K562 (cell line): ENCODE results near the gene STIL. TPM values are rescaled to one million over a fixed set of nuclear protein-coding genes. Genes with fewer than 3 reads are reported as not detected.

Experiments used
- ATAC-seq: fragments of 200-7000 bp; cut with Tn5 transposase; 3 replicates; pipeline ENCODE4 v1.9.1; 2020; ENCODE audit warnings: moderate library complexity
- BruUV-seq: library from RNA; stranded (reverse); fragments of 400-500 nt; replicated peaks from 2 replicates; lab custom pipeline; 2021; lab: Mats Ljungman, UMichigan
- CTCF ChIA-PET: fragments of 300-600 bp; formaldehyde crosslinking; extraction: SDS; loops from one replicate; lab custom pipeline; 2021; ENCODE audit warnings: low intra/inter-chr PET ratio; lab: Yijun Ruan, JAX
- POLR2A ChIA-PET: fragments of 300-600, 350-650 bp; sonication (Branson Sonifier 250); formaldehyde crosslinking; extraction: SDS; loops from one replicate; lab custom pipeline; 2021; ENCODE audit warnings: antibody characterized with exemption, inconsistent platforms; lab: Yijun Ruan, JAX
- DNase-seq, 4 experiments: peaks; one replicate each; pipeline versions ENCODE4 v3.0.0 to v3.0.0-alpha.2; 2011 to 2018; ENCODE audit warnings: low spot score in 3 of 4, mixed read lengths in 3 of 4; ENCODE audit errors: extremely low read depth in 1 of 4
- FAIRE-seq: peaks from 2 replicates; lab custom pipeline; 2011; peaks lifted over from hg19 to GRCh38; lab: Jason Lieb, UNC
- H2AFZ ChIP-seq: 2 replicates; pipeline ENCODE4 v1.6.0; 2011; ENCODE audit warnings: low read depth, low read length, control low read depth, inconsistent platforms
- H3K27ac ChIP-seq: fragments of 200-600 bp; 3 replicates; pipeline ENCODE4 v1.8.0; 2011; ENCODE audit warnings: low read depth, mild to moderate bottlenecking, control low read depth, inconsistent platforms, low read length, moderate library complexity, mixed read lengths; ENCODE audit errors: extremely low read depth
- H3K27me3 ChIP-seq, 2 experiments: fragments of 300-600 bp in 1 of 2; 2 replicates in 1 of 2; 3 replicates in 1 of 2; pipeline versions ENCODE4 v1.6.0 to v1.8.0; 2011; ENCODE audit warnings: inconsistent platforms in 2 of 2, low read length in 2 of 2, mild to moderate bottlenecking in 1 of 2, mixed read lengths in 1 of 2, moderate library complexity in 1 of 2; ENCODE audit not compliant: control insufficient read depth in 2 of 2, insufficient read depth in 2 of 2
- H3K36me3 ChIP-seq: fragments of 300-600 bp; 3 replicates; pipeline ENCODE4 v1.8.0; 2011; ENCODE audit warnings: mild to moderate bottlenecking, low read length, inconsistent platforms; ENCODE audit not compliant: control insufficient read depth, insufficient read depth
- H3K4me1 ChIP-seq, 2 experiments: fragments of 200-600 bp in 1 of 2; replicated peaks in 1 of 2; 2 replicates in 1 of 2; 3 replicates in 1 of 2; pipeline versions ENCODE4 v1.5.1 to v1.8.0; 2011; ENCODE audit warnings: inconsistent platforms in 2 of 2, low read length in 2 of 2, mild to moderate bottlenecking in 1 of 2, mixed read lengths in 1 of 2, moderate library complexity in 1 of 2; ENCODE audit not compliant: control insufficient read depth in 2 of 2, insufficient read depth in 2 of 2
- H3K4me2 ChIP-seq: 2 replicates; pipeline ENCODE4 v1.6.1; 2011; ENCODE audit warnings: low read length, control low read depth, inconsistent platforms, mixed read lengths; ENCODE audit not compliant: insufficient read depth
- H3K4me3 ChIP-seq: fragments of 200-600 bp; sonication (generic), shearing (Covaris generic); 2 replicates; pipeline ENCODE4 v1.5.1; 2016; ENCODE audit warnings: control low read depth, inconsistent platforms
- H3K79me2 ChIP-seq: fragments of 200-600 bp; 3 replicates; pipeline ENCODE4 v1.8.0; 2011; ENCODE audit warnings: low read length, inconsistent platforms; ENCODE audit not compliant: control insufficient read depth, insufficient read depth
- H3K9ac ChIP-seq, 2 experiments: 2 replicates each; pipeline versions ENCODE4 v1.6.0 to v1.6.1; 2011; ENCODE audit warnings: low read depth in 2 of 2, low read length in 2 of 2, control low read depth in 1 of 2, inconsistent platforms in 1 of 2, mild to moderate bottlenecking in 1 of 2, mixed read lengths in 1 of 2; ENCODE audit not compliant: insufficient read depth in 1 of 2
- H3K9me1 ChIP-seq: one replicate; pipeline ENCODE4 v1.6.0; 2011; ENCODE audit warnings: inconsistent platforms, mild to moderate bottlenecking, low read length, moderate library complexity; ENCODE audit not compliant: control insufficient read depth, insufficient read depth
- H3K9me3 ChIP-seq: replicated peaks from 2 replicates; pipeline ENCODE4 v1.5.1; 2011; ENCODE audit warnings: low read depth, low read length, inconsistent platforms; ENCODE audit not compliant: control insufficient read depth, insufficient read depth
- H4K20me1 ChIP-seq: replicated peaks from 2 replicates; pipeline ENCODE4 v1.6.1; 2011; ENCODE audit warnings: low read length, inconsistent platforms, mixed read lengths; ENCODE audit not compliant: control insufficient read depth, insufficient read depth
- CCNT2 ChIP-seq: IDR thresholded peaks from 2 replicates; pipeline ENCODE4 v1.6.1; 2011; ENCODE audit warnings: borderline replicate concordance, low read depth, mild to moderate bottlenecking, moderate library complexity, mixed read lengths, low read length; ENCODE audit not compliant: insufficient read length; ENCODE audit errors: extremely low read depth
- CSDE1 ChIP-seq, 2 experiments: fragments of 450-650 bp; IDR thresholded peaks; 2 replicates each; pipeline ENCODE4 v1.6.1; 2016; ENCODE audit warnings: mild to moderate bottlenecking in 1 of 2
- HIVEP1 ChIP-seq: fragments of 250-450 bp; sonication (Bioruptor Pico); IDR thresholded peaks from 2 replicates; pipeline ENCODE4 v1.4.0; 2020; ENCODE audit warnings: mild to moderate bottlenecking
- KLF1 ChIP-seq: fragments of 450-650 bp; IDR thresholded peaks from 2 replicates; pipeline ENCODE4 v1.6.1; 2016; ENCODE audit warnings: missing genetic modification characterization, missing compliant biosample characterization
- MCM7 ChIP-seq, 2 experiments: fragments of 450-650 bp; IDR thresholded peaks; 2 replicates each; pipeline ENCODE4 v1.6.1; 2016 to 2018
- NFIC ChIP-seq: fragments of 450-650 bp; IDR thresholded peaks from 2 replicates; pipeline ENCODE4 v1.6.1; 2017; ENCODE audit warnings: mild to moderate bottlenecking, inconsistent platforms
- POLR2AphosphoS2 ChIP-seq: IDR thresholded peaks from 2 replicates; pipeline ENCODE4 v1.6.1; 2012; ENCODE audit warnings: low read length, improper control_type of control experiment
- POLR2G ChIP-seq: fragments of 200-400 bp; formaldehyde crosslinking; IDR thresholded peaks from 2 replicates; pipeline ENCODE4 v1.6.1; 2017; ENCODE audit warnings: low read depth, mild to moderate bottlenecking, antibody characterized with exemption, low read length, moderate library complexity
- RBFOX2 ChIP-seq: fragments of 200-400 bp; formaldehyde crosslinking; IDR thresholded peaks from 2 replicates; pipeline ENCODE4 v1.6.1; 2017; ENCODE audit warnings: low read depth, mild to moderate bottlenecking, low read length, moderate library complexity
- SMARCB1 ChIP-seq: IDR thresholded peaks from 2 replicates; pipeline ENCODE4 v1.6.1; 2011; ENCODE audit warnings: improper control_type of control experiment, low read depth; ENCODE audit not compliant: insufficient read length
- SPI1 ChIP-seq: IDR thresholded peaks from 2 replicates; pipeline ENCODE4 v1.6.1; 2011; ENCODE audit warnings: low read depth, low read length, control low read depth, borderline replicate concordance
- ZNF395 ChIP-seq: fragments of 200-800 bp; sonication (Bioruptor generic); IDR thresholded peaks from 2 replicates; pipeline ENCODE4 v1.6.1; 2017; ENCODE audit warnings: missing genetic modification characterization, missing compliant biosample characterization
- WGBS: fragments of 100-300 bp; shearing (Covaris generic); methylation state at CpG from one replicate; pipeline ENCODE4 v1.1.6; 2016; ENCODE audit warnings: low coverage, mixed read lengths; ENCODE audit not compliant: insufficient coverage; ENCODE audit errors: missing lambda C conversion rate; 5-methylcytosine and 5-hydroxymethylcytosine counted together
- in situ Hi-C: fragments of 300-500 bp; cut with MboI; formaldehyde crosslinking; loops from 4 replicates; pipeline ENCODE4 v1.15.0; 2018; ENCODE audit warnings: inconsistent platforms, mixed read lengths
- intact Hi-C: fragments of 100-400 bp; cut with micrococcal nuclease; formaldehyde crosslinking; loops from 2 replicates; pipeline ENCODE4 v1.14.2; 2022
- polyA plus RNA-seq, 8 experiments: library from polyadenylated mRNA; depleted of rRNA in 4 of 8; stranded (reverse) in 5 of 8; unstranded in 3 of 8; fragments of >200 nt; fragmentation: Nextera tagmentation in 2 of 8; fragmentation: Illumina TruSeq in 1 of 8; extraction: Ambion mirVana in 2 of 8; extraction: Trizol in 1 of 8; gene quantifications; 2 replicates each; pipeline versions ENCODE4 v1.2.1 to v1.2.3, GENCODE V29; 2011 to 2014; ENCODE audit warnings: inconsistent platforms in 1 of 8, missing spikeins in 1 of 8
- total RNA-seq, 7 experiments: library from RNA; depleted of rRNA in 6 of 7; stranded (reverse); fragments of >200 nt in 6 of 7; fragmentation: Illumina TruSeq in 2 of 7; extraction: Trizol in 2 of 7; gene quantifications; 2 replicates each; pipeline versions ENCODE4 v1.2.1 to v1.2.3, GENCODE V29; 2011 to 2021; ENCODE audit warnings: low replicate concordance in 1 of 7
- TF ChIP-seq, protein P1 (sequence below): fragments of 450-650 bp; IDR thresholded peaks from one replicate; pipeline ENCODE4 v1.6.1; 2018; ENCODE audit warnings: mild to moderate bottlenecking, moderate library complexity; ENCODE audit not compliant: partially characterized antibody

STIL gene
- total and polyA plus RNA-seq, 9 of the 15 experiments (the other 6 are each of a cell fraction or from before 2014, with no cell fraction given) = 10.5 to 77.4 (median 39.6) TPM

- ATAC-seq = no peak
- FAIRE-seq = no peak
- Histone ChIP-seq H2AFZ (no peak overlapping the region), H3K4me2 (no peak overlapping the region), H3K9me1 (peaks cover 3% of the 10 kb centered on the region), H3K27ac (no peak overlapping the region), H3K9ac (no peak overlapping the region), H3K36me3 (peaks cover 95% of the 10 kb centered on the region), H3K9me3 (no peaks in the 10 kb centered on the region), H3K4me1 (peaks cover 10 to 16% of the 10 kb centered on the region in 2 experiments; a peak in 4 of 5 replicates), H3K27me3 (no peaks in the 10 kb centered on the region), H3K79me2 (peaks cover 42% of the 10 kb centered on the region), H4K20me1 (peaks cover 38% of the 10 kb centered on the region; the same call in 1 of the 2 replicates), H3K4me3 (no peak overlapping the region)
- no TSS peak for BruUV-seq
- intact Hi-C loops = no loop called here
- in situ Hi-C loops = no loop called here
- no peak for TF ChIP-seq KLF1
- no peak for TF ChIP-seq POLR2AphosphoS2
- TF ChIP-seq HIVEP1 = no peak
- TF ChIP-seq, protein P1, sequence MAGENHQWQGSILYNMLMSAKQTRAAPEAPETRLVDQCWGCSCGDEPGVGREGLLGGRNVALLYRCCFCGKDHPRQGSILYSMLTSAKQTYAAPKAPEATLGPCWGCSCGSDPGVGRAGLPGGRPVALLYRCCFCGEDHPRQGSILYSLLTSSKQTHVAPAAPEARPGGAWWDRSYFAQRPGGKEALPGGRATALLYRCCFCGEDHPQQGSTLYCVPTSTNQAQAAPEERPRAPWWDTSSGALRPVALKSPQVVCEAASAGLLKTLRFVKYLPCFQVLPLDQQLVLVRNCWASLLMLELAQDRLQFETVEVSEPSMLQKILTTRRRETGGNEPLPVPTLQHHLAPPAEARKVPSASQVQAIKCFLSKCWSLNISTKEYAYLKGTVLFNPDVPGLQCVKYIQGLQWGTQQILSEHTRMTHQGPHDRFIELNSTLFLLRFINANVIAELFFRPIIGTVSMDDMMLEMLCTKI = no peak
- no peak for TF ChIP-seq NFIC
- TF ChIP-seq CSDE1 (IDR thresholded peaks at IDR 0.05) = no peak
- TF ChIP-seq SMARCB1 = no peak
- TF ChIP-seq MCM7 (IDR thresholded peaks at IDR 0.05) = no peak
- no peak for TF ChIP-seq CCNT2
- TF ChIP-seq RBFOX2 = peak; percentile 62
- peak; percentile 60 for TF ChIP-seq POLR2G
- TF ChIP-seq SPI1 = no peak
- TF ChIP-seq ZNF395 = no peak
- ChIA-PET CTCF (no interaction called here), POLR2A (interaction anchor here (0.5 to 4.3 kb wide), 5 partner anchors 9 to 194 kb away, joined by 3 to 41 read pairs (median 5); partner anchors contain the start of gene PDZK1IP1)
- no peak for DNase-seq
- 96% methylated on average over 24 of the region's 29 CpGs for WGBS
These were observed 94.2 kb downstream of the STIL start for GRCh38 chr1:47219590-47220220.
